Endothelial cell of umbilical vein (primary cell): ENCODE data around the gene CUL3. TPM values are rescaled to one million over a fixed set of nuclear protein-coding genes. Genes with fewer than 3 reads are reported as not detected.

Source experiments
- BruUV-seq: library from RNA; stranded (reverse); fragments of 400-500 nt; replicated peaks from 2 replicates; lab custom pipeline; 2021; lab: Mats Ljungman, UMichigan
- CTCF ChIA-PET: fragments of 300-600, 350-600 bp; sonication (Branson Sonifier 250); formaldehyde crosslinking; loops from one replicate; lab custom pipeline; 2021; ENCODE audit warnings: antibody characterized with exemption, inconsistent platforms; lab: Charles Lee
- POLR2A ChIA-PET: fragments of 300-600, 350-600 bp; sonication (Branson Sonifier 250); formaldehyde crosslinking; loops from one replicate; lab custom pipeline; 2021; ENCODE audit warnings: antibody characterized with exemption, inconsistent platforms; lab: Charles Lee
- DNase-seq: peaks from one replicate; pipeline ENCODE4 v3.0.0-alpha.2; 2011; ENCODE audit warnings: low read depth, low spot score
- FAIRE-seq: peaks from 2 replicates; lab custom pipeline; 2011; peaks lifted over from hg19 to GRCh38; lab: Jason Lieb, UNC
- H2AFZ ChIP-seq: 2 replicates; pipeline ENCODE4 v1.6.0; 2012; ENCODE audit warnings: low read depth, low read length, control low read depth, inconsistent platforms
- H3K27ac ChIP-seq: 2 replicates; pipeline ENCODE4 v1.5.1; 2011; ENCODE audit warnings: low read depth, mild to moderate bottlenecking, control low read depth, low read length, moderate library complexity; ENCODE audit not compliant: insufficient read depth
- H3K27me3 ChIP-seq, 2 experiments: 2 replicates each; pipeline versions ENCODE4 v1.6.0 to v1.6.1; 2011; ENCODE audit warnings: low read length in 2 of 2, mixed read lengths in 1 of 2; ENCODE audit not compliant: control insufficient read depth in 2 of 2, insufficient read depth in 2 of 2
- H3K36me3 ChIP-seq, 2 experiments: 2 replicates in 1 of 2; 3 replicates in 1 of 2; pipeline ENCODE4 v1.5.1; 2011; ENCODE audit warnings: low read length in 2 of 2, mild to moderate bottlenecking in 1 of 2, moderate library complexity in 1 of 2; ENCODE audit not compliant: control insufficient read depth in 2 of 2, insufficient read depth in 2 of 2; ENCODE audit errors: extremely low read depth in 1 of 2
- H3K4me1 ChIP-seq: 3 replicates; pipeline ENCODE4 v1.5.1; 2011; ENCODE audit warnings: mild to moderate bottlenecking, low read length; ENCODE audit not compliant: control insufficient read depth, insufficient read depth; ENCODE audit errors: extremely low read depth
- H3K4me2 ChIP-seq: 2 replicates; pipeline ENCODE4 v1.6.1; 2011; ENCODE audit warnings: low read length, control low read depth, mixed read lengths; ENCODE audit not compliant: insufficient read depth
- H3K4me3 ChIP-seq, 3 experiments: fragments of 200-600 bp in 1 of 3; sonication (generic), shearing (Covaris generic) in 1 of 3; replicated peaks in 1 of 3; 2 replicates each; pipeline ENCODE4 v1.5.1; 2011 to 2016; ENCODE audit warnings: control low read depth in 3 of 3, low read length in 3 of 3, mild to moderate bottlenecking in 2 of 3, inconsistent platforms in 1 of 3, low read depth in 1 of 3, moderate library complexity in 1 of 3; ENCODE audit not compliant: insufficient read depth in 1 of 3
- H3K79me2 ChIP-seq: 2 replicates; pipeline ENCODE4 v1.6.0; 2012; ENCODE audit warnings: low read length, inconsistent platforms; ENCODE audit not compliant: control insufficient read depth, insufficient read depth
- H3K9ac ChIP-seq: replicated peaks from 2 replicates; pipeline ENCODE3; 2011; ENCODE audit warnings: low read length, control low read depth; ENCODE audit not compliant: insufficient read depth; ENCODE audit errors: extremely low read depth
- H3K9me1 ChIP-seq: replicated peaks from 3 replicates; pipeline ENCODE4 v1.6.0; 2011; ENCODE audit warnings: mild to moderate bottlenecking, low read length; ENCODE audit not compliant: control insufficient read depth, insufficient read depth; ENCODE audit errors: extremely low read depth
- H3K9me3 ChIP-seq: replicated peaks from 2 replicates; pipeline ENCODE4 v1.5.1; 2012; ENCODE audit warnings: low read length, inconsistent platforms; ENCODE audit not compliant: control insufficient read depth, insufficient read depth
- H4K20me1 ChIP-seq: replicated peaks from 2 replicates; pipeline ENCODE3; 2011; ENCODE audit warnings: mild to moderate bottlenecking, low read length; ENCODE audit not compliant: control insufficient read depth, insufficient read depth; ENCODE audit errors: extremely low read depth
- EZH2 ChIP-seq: IDR thresholded peaks from 2 replicates; pipeline ENCODE4 v1.6.1; 2012; ENCODE audit warnings: borderline replicate concordance, low read depth, mild to moderate bottlenecking, moderate library complexity, low read length, inconsistent platforms; ENCODE audit not compliant: severe bottlenecking
- FOS ChIP-seq: IDR thresholded peaks from 2 replicates; pipeline ENCODE4 v1.6.1; 2011; ENCODE audit warnings: mild to moderate bottlenecking, low read length, moderate library complexity, borderline replicate concordance; ENCODE audit not compliant: insufficient read depth
- JUN ChIP-seq: IDR thresholded peaks from 2 replicates; pipeline ENCODE4 v1.6.1; 2011; ENCODE audit warnings: borderline replicate concordance, low read depth; ENCODE audit not compliant: insufficient read length, insufficient read depth
- MYC ChIP-seq: IDR thresholded peaks from one replicate; pipeline ENCODE4 v1.6.1; 2011; ENCODE audit warnings: mild to moderate bottlenecking, low read depth, low read length
- POLR2AphosphoS5 ChIP-seq: IDR thresholded peaks from 2 replicates; pipeline ENCODE4 v1.6.1; 2012; ENCODE audit warnings: low read depth, mild to moderate bottlenecking, control low read depth, low read length, moderate library complexity; ENCODE audit not compliant: insufficient read depth
- dilution Hi-C: fragments of 300-500 bp; cut with MboI; formaldehyde crosslinking; loops from one replicate; pipeline ENCODE4 v1.15.0; 2019; ENCODE audit warnings: low sequenced_read_pairs; ENCODE audit not compliant: extremely low pct_ligation_motif_present
- intact Hi-C: fragments of 100-400 bp; cut with micrococcal nuclease; formaldehyde crosslinking; loops from one replicate; pipeline ENCODE4 v1.10.0; 2022
- polyA plus RNA-seq, 4 experiments: library from polyadenylated mRNA; depleted of rRNA in 3 of 4; stranded (reverse) in 3 of 4; unstranded in 1 of 4; fragments of >200 nt; gene quantifications; 2 replicates each; pipeline versions ENCODE4 v1.2.1 to v1.2.3, GENCODE V29; 2011 to 2012; ENCODE audit warnings: missing spikeins in 1 of 4
- total RNA-seq: library from RNA; stranded (reverse); gene quantifications from 2 replicates; pipeline ENCODE4 v1.2.3, GENCODE V29; 2021
- TF ChIP-seq, protein P1 (sequence below): IDR thresholded peaks from 2 replicates; pipeline ENCODE4 v1.6.1; 2011; ENCODE audit not compliant: insufficient read depth, insufficient read length

Gene CUL3
- total and polyA plus RNA-seq, 2 donors (not counting 3 experiments of a cell fraction or from before 2014, with no cell fraction given): 22.7 to 82.3 TPM

DNA sequence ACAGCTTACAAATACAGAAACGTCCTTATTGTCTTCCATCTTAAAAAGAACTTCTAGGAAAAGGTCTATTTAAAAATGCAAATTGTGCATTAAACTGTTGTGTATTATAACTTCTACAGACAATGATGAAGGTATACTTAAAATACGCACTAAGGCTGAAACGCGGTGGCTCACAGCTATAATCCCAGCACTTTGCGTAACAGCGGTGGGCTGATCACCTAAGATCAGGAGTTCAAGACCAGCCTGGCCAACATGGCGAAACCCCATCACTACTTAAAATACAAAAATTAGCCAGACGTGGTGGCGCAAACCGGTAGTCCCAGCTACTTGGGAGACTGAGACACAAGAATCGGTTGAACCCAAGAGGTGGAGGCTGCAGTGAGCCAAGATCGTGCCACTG, 4.9 kb downstream of the CUL3 start:
- Histone ChIP-seq H3K4me3 (no peak overlapping the region), H3K9me3 (no peaks in the 10 kb centered on the region), H3K27me3 (no peaks in the 10 kb centered on the region), H3K79me2 (peaks cover 97% of the 10 kb centered on the region), H4K20me1 (peaks cover 34% of the 10 kb centered on the region), H3K9me1 (no peaks in the 10 kb centered on the region), H3K36me3 (peaks cover 0 to 2% of the 10 kb centered on the region in 2 experiments), H3K4me1 (peaks cover 17% of the 10 kb centered on the region), H3K4me2 (no peak overlapping the region), H3K27ac (no peak overlapping the region), H3K9ac (no peak overlapping the region), H2AFZ (no peak overlapping the region)
- POLR2A ChIA-PET: no interaction called here
- DNase-seq (no peak), FAIRE-seq (no peak)
- intact Hi-C loops: loop anchor here (10.0 kb wide), 1 partner anchor 435 kb away; no protein-coding TSS in a partner anchor
- dilution Hi-C loops: no loop called here
- CTCF ChIA-PET: interaction anchor here (0.8 to 1.9 kb wide), 5 partner anchors 10 to 211 kb away, joined by 3 to 6 read pairs (median 4); no protein-coding TSS in a partner anchor
- no TSS peak for BruUV-seq
- no peak for TF ChIP-seq POLR2AphosphoS5

DNA sequence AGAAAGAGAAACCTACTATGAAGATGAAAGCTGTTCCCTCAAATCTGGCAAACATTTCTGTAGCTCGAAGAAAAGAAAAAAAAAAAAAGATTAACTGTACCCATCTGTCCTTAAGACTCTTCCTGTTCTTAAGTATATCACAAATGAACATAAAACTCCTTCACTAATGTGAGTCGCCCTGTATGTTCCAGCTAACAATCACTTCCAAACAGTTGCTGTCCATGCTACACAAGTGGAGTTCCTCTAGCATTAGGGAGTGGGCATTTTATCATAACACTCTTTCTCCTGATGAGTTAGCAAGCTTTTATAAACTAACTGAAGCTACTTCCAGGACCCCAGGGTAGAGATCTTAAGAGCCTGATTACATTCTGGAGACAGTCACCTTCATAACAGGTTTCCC, 5.8 kb downstream of the CUL3 start:
- H3K4me1 ChIP-seq: peaks cover 17% of the 10 kb centered on the region
- POLR2A ChIA-PET: interaction anchor here (0.5 to 0.7 kb wide), 2 partner anchors 69 to 160 kb away, joined by 4 read pairs; no protein-coding TSS in a partner anchor

More for the DNA sequence above, 5.8 kb downstream of the CUL3 start:
- Histone ChIP-seq H3K9me1 (no peaks in the 10 kb centered on the region), H3K36me3 (peaks cover 0 to 2% of the 10 kb centered on the region in 2 experiments), H4K20me1 (peaks cover 37% of the 10 kb centered on the region), H3K4me3 (no peak overlapping the region), H3K79me2 (peaks cover 100% of the 10 kb centered on the region), H3K27ac (no peak overlapping the region), H3K9me3 (no peaks in the 10 kb centered on the region), H2AFZ (no peak overlapping the region), H3K4me2 (peak overlapping the region; percentile 1), H3K27me3 (no peaks in the 10 kb centered on the region), H3K9ac (no peak overlapping the region)
- no TSS peak for BruUV-seq
- no peak for TF ChIP-seq JUN
- TF ChIP-seq MYC: no peak
- no peak for TF ChIP-seq EZH2
- TF ChIP-seq, protein P1, sequence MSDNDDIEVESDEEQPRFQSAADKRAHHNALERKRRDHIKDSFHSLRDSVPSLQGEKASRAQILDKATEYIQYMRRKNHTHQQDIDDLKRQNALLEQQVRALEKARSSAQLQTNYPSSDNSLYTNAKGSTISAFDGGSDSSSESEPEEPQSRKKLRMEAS: no peak
- no peak for TF ChIP-seq FOS
- dilution Hi-C loops (no loop called here), intact Hi-C loops (loop anchor here (5.0 kb wide), 1 partner anchor 77 kb away; no protein-coding TSS in a partner anchor)
- peak; percentile 41 for DNase-seq
- FAIRE-seq: no peak
- CTCF ChIA-PET: interaction anchor here (0.8 to 1.9 kb wide), 7 partner anchors 9 to 210 kb away, joined by 3 to 6 read pairs (median 4); no protein-coding TSS in a partner anchor
